GM12878 (cell line): ENCODE results near the gene ANAPC16. TPM values are rescaled to one million over a fixed set of nuclear protein-coding genes. Genes with fewer than 3 reads are reported as not detected.

Experiments used
- BHLHE40 ChIP-seq, 2 experiments: fragments of 450-650 bp in 1 of 2; IDR thresholded peaks; 2 replicates each; pipeline ENCODE4 v1.6.1; 2011 to 2017; ENCODE audit warnings: low read depth in 2 of 2, borderline replicate concordance in 1 of 2, improper control_type of control experiment in 1 of 2, low read length in 1 of 2, mild to moderate bottlenecking in 1 of 2
- EGR1 ChIP-seq, 2 experiments: IDR thresholded peaks; 1 replicate in 1 of 2; 2 replicates in 1 of 2; pipeline ENCODE4 v1.6.1; 2011 to 2012; ENCODE audit warnings: low read depth in 2 of 2, low read length in 2 of 2, borderline replicate concordance in 1 of 2, mild to moderate bottlenecking in 1 of 2, moderate library complexity in 1 of 2
- ESRRA ChIP-seq: IDR thresholded peaks from 2 replicates; pipeline ENCODE4 v1.6.1; 2012; ENCODE audit warnings: mild to moderate bottlenecking, low read length, improper control_type of control experiment
- HDAC2 ChIP-seq: fragments of 200-600 bp; sonication (generic); IDR thresholded peaks from 2 replicates; pipeline ENCODE4 v1.6.1; 2017
- JUND ChIP-seq: IDR thresholded peaks from 2 replicates; pipeline ENCODE4 v1.6.1; 2012; ENCODE audit warnings: low read depth, mild to moderate bottlenecking, low read length, improper control_type of control experiment, moderate library complexity
- KLF5 ChIP-seq: fragments of 450-650 bp; IDR thresholded peaks from 2 replicates; pipeline ENCODE4 v1.6.1; 2014; ENCODE audit warnings: mild to moderate bottlenecking; ENCODE audit not compliant: partially characterized antibody
- MAX ChIP-seq: IDR thresholded peaks from 2 replicates; pipeline ENCODE4 v1.6.1; 2012; ENCODE audit warnings: low read depth, low read length, improper control_type of control experiment
- MEF2A ChIP-seq: IDR thresholded peaks from 2 replicates; pipeline ENCODE4 v1.6.1; 2011; ENCODE audit warnings: low read depth, mild to moderate bottlenecking, low read length, moderate library complexity; ENCODE audit not compliant: insufficient read depth
- NBN ChIP-seq: fragments of 450-650 bp; IDR thresholded peaks from 2 replicates; pipeline ENCODE4 v1.6.1; 2016
- PML ChIP-seq: IDR thresholded peaks from 2 replicates; pipeline ENCODE4 v1.6.1; 2012; ENCODE audit warnings: low read length, inconsistent platforms
- STAT1 ChIP-seq: fragments of 450-650 bp; conservative IDR thresholded peaks from 2 replicates; pipeline ENCODE4 v1.6.1; 2014; ENCODE audit warnings: antibody characterized with exemption, mild to moderate bottlenecking
- TAF1 ChIP-seq: IDR thresholded peaks from 2 replicates; pipeline ENCODE4 v1.6.1; 2011; ENCODE audit warnings: mild to moderate bottlenecking, low read depth, low read length, borderline replicate concordance
- ZNF217 ChIP-seq: fragments of 450-650 bp; IDR thresholded peaks from 2 replicates; pipeline ENCODE4 v1.6.1; 2017; ENCODE audit warnings: antibody characterized with exemption, mild to moderate bottlenecking
- ZNF274 ChIP-seq: IDR thresholded peaks from one replicate; pipeline ENCODE4 v1.8.0; 2011; ENCODE audit not compliant: insufficient read length, insufficient read depth
- ZNF592 ChIP-seq: fragments of 450-650 bp; IDR thresholded peaks from 2 replicates; pipeline ENCODE4 v1.6.1; 2017; ENCODE audit warnings: mild to moderate bottlenecking, moderate library complexity
- ZNF622 ChIP-seq: fragments of 450-650 bp; IDR thresholded peaks from 2 replicates; pipeline ENCODE4 v1.6.1; 2017; ENCODE audit warnings: mild to moderate bottlenecking, inconsistent platforms
- polyA plus RNA-seq, 11 experiments: library from polyadenylated mRNA; depleted of rRNA in 4 of 11; unstranded in 6 of 11; stranded (reverse) in 5 of 11; fragments of >200 nt; fragmentation: Nextera tagmentation in 4 of 11; fragmentation: Illumina TruSeq in 1 of 11; extraction: Ambion mirVana in 4 of 11; extraction: Trizol in 1 of 11; gene quantifications; 1 replicate in 1 of 11; 2 replicates in 10 of 11; pipeline versions ENCODE4 v1.2.1 to v1.2.3, GENCODE V29; 2011 to 2016; ENCODE audit warnings: inconsistent platforms in 2 of 11, missing spikeins in 2 of 11, low read depth in 1 of 11
- total RNA-seq, 4 experiments: library from RNA; depleted of rRNA in 3 of 4; stranded (reverse); fragments of >200 nt in 3 of 4; fragmentation: Illumina TruSeq in 1 of 4; extraction: Trizol in 1 of 4; gene quantifications; 2 replicates each; pipeline versions ENCODE4 v1.2.1 to v1.2.3, GENCODE V29; 2013 to 2021
- TF ChIP-seq, protein P1 (sequence below): fragments of 450-650 bp; conservative IDR thresholded peaks from 2 replicates; pipeline ENCODE4 v1.6.1; 2017; ENCODE audit warnings: mild to moderate bottlenecking, moderate library complexity
- TF ChIP-seq, protein P2 (sequence below): IDR thresholded peaks from 2 replicates; pipeline ENCODE4 v1.6.1; 2011; ENCODE audit warnings: low read depth, mild to moderate bottlenecking, low read length, moderate library complexity, borderline replicate concordance; ENCODE audit errors: extremely low read depth
- TF ChIP-seq, protein P3 (sequence below): fragments of 450-650 bp; formaldehyde crosslinking; IDR thresholded peaks from 2 replicates; pipeline ENCODE4 v1.4.0; 2020; ENCODE audit warnings: mild to moderate bottlenecking, moderate library complexity

The ANAPC16 gene
- total and polyA plus RNA-seq, 10 of the 15 experiments (the other 5 are each of a cell fraction or from before 2014, with no cell fraction given): 66.9 to 208 (median 134) TPM

- TF ChIP-seq, protein P1, sequence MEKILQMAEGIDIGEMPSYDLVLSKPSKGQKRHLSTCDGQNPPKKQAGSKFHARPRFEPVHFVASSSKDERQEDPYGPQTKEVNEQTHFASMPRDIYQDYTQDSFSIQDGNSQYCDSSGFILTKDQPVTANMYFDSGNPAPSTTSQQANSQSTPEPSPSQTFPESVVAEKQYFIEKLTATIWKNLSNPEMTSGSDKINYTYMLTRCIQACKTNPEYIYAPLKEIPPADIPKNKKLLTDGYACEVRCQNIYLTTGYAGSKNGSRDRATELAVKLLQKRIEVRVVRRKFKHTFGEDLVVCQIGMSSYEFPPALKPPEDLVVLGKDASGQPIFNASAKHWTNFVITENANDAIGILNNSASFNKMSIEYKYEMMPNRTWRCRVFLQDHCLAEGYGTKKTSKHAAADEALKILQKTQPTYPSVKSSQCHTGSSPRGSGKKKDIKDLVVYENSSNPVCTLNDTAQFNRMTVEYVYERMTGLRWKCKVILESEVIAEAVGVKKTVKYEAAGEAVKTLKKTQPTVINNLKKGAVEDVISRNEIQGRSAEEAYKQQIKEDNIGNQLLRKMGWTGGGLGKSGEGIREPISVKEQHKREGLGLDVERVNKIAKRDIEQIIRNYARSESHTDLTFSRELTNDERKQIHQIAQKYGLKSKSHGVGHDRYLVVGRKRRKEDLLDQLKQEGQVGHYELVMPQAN: no peak
- TF ChIP-seq MEF2A: no peak
- TF ChIP-seq, protein P2, sequence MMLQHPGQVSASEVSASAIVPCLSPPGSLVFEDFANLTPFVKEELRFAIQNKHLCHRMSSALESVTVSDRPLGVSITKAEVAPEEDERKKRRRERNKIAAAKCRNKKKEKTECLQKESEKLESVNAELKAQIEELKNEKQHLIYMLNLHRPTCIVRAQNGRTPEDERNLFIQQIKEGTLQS: no peak
- no peak for TF ChIP-seq EGR1 (IDR thresholded peaks at IDR 0.05; ENCODE audit: borderline replicate concordance in 1 of 2, low read depth in 2 of 2, low read length in 2 of 2)
- TF ChIP-seq HDAC2: no peak
- no peak for TF ChIP-seq ZNF274
- TF ChIP-seq, protein P3, sequence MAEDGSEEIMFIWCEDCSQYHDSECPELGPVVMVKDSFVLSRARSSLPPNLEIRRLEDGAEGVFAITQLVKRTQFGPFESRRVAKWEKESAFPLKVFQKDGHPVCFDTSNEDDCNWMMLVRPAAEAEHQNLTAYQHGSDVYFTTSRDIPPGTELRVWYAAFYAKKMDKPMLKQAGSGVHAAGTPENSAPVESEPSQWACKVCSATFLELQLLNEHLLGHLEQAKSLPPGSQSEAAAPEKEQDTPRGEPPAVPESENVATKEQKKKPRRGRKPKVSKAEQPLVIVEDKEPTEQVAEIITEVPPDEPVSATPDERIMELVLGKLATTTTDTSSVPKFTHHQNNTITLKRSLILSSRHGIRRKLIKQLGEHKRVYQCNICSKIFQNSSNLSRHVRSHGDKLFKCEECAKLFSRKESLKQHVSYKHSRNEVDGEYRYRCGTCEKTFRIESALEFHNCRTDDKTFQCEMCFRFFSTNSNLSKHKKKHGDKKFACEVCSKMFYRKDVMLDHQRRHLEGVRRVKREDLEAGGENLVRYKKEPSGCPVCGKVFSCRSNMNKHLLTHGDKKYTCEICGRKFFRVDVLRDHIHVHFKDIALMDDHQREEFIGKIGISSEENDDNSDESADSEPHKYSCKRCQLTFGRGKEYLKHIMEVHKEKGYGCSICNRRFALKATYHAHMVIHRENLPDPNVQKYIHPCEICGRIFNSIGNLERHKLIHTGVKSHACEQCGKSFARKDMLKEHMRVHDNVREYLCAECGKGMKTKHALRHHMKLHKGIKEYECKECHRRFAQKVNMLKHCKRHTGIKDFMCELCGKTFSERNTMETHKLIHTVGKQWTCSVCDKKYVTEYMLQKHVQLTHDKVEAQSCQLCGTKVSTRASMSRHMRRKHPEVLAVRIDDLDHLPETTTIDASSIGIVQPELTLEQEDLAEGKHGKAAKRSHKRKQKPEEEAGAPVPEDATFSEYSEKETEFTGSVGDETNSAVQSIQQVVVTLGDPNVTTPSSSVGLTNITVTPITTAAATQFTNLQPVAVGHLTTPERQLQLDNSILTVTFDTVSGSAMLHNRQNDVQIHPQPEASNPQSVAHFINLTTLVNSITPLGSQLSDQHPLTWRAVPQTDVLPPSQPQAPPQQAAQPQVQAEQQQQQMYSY (CRISPR knock-in tag): no peak
- no peak for TF ChIP-seq KLF5
- TF ChIP-seq ZNF622: no peak
- TF ChIP-seq ZNF592: peak; percentile 31; the same call in 1 of the 2 replicates
- no peak for TF ChIP-seq TAF1
- peak in 1 of 2 experiments; percentile 27; a peak in 1 of 4 replicates for TF ChIP-seq BHLHE40 (IDR thresholded peaks at IDR 0.05; ENCODE audit: borderline replicate concordance in 1 of 2, low read depth in 2 of 2, low read length in 1 of 2)
- TF ChIP-seq ESRRA: no peak
- TF ChIP-seq MAX: no peak
- peak; percentile 71 for TF ChIP-seq NBN
- no peak for TF ChIP-seq PML
- TF ChIP-seq ZNF217: no peak
- no peak for TF ChIP-seq STAT1
- no peak for TF ChIP-seq JUND
Measured at GRCh38 chr10:72254813-72255568, 39.2 kb downstream of the ANAPC16 start (continued).
